ENCODE data around the gene DUSP28.
A peak's percentile ranks its signal among the peaks of the same experiment; 100 is the strongest.

The DUSP28 gene

DNA sequence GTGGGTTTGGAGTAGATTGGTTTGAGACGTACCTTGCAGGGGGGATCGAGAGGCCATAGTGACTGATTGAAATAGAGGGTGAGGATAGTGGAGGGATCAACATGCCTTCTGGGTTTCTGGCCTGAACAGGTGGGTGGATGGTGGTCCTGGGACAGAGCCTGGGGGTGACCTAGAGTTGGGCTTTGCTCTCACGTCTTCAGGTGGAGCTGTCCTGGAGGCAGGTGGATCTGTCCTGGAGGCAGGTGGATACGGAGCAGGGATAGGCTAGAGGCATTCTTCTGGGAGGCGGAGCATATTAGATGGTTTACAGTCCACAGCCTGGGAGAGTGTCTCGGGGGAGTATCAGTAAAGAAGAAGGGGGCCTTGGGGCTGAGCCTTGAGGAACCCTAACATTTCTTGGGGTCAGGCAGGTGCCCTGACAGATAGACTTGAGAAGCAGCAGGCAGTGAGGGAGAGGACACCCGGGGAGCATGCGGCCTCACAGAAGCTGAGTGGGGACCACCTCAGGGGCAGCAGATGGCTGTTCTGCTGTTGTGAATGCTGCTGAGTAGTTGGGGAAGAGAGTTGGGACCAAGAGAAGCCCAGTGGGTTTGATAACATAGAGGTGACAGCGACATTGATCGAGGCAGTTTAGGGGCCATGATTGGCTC lies 28.0 kb downstream of the DUSP28 start:
- peaks cover 53% of the 10 kb centered on the region for H3K79me2 ChIP-seq (ENCODE audit: control insufficient read depth, insufficient read depth, low read length, unreplicated experiment)

DNA sequence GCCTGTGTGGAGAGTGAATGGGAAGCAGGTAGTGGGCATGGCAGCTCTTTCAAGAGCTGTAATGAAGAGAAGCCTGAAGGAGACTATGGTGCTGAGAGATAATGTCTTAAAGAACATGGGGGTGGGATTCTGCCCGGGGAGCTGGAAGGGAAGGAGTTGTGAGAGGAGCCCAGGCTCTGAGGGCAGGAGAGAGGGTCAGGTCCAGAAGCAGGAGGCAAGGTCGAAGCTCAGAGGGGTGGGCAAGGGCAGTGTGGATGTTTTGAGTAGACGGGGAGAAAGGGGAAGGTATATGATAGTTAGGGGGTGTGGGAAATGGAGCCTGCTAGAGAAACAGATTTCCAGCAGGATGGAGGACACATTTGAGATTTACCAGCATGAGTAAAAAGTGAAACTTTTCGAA lies 28.5 kb downstream of the DUSP28 start:
- no peaks in the 10 kb centered on the region for H3K27me3 ChIP-seq (ENCODE audit: insufficient read depth, low read length)
- H2AFZ ChIP-seq (ENCODE audit: low read length, unreplicated experiment), result no peak overlapping the region
- H3K79me2 ChIP-seq (ENCODE audit: control insufficient read depth, insufficient read depth, low read length, unreplicated experiment), result peaks cover 47% of the 10 kb centered on the region
- H3K36me3 ChIP-seq (ENCODE audit: insufficient read depth, low read length), result no peaks in the 10 kb centered on the region
- no peak overlapping the region for H3K27ac ChIP-seq (ENCODE audit: low read depth, low read length)
- peaks cover 27% of the 10 kb centered on the region for H3K4me1 ChIP-seq (ENCODE audit: control insufficient read depth, insufficient read depth, low read length, unreplicated experiment)
- no peak overlapping the region; the same call in 1 of the 2 replicates for H3K4me3 ChIP-seq (ENCODE audit: low read depth, low read length)

More for the DNA sequence above, 28.0 kb downstream of the DUSP28 start:
- Histone ChIP-seq H3K36me3 (ENCODE audit: insufficient read depth, low read length) (no peaks in the 10 kb centered on the region), H3K4me1 (ENCODE audit: control insufficient read depth, insufficient read depth, low read length, unreplicated experiment) (peaks cover 33% of the 10 kb centered on the region), H3K4me3 (ENCODE audit: low read depth, low read length) (peak overlapping the region; percentile 89), H3K27me3 (ENCODE audit: insufficient read depth, low read length) (no peaks in the 10 kb centered on the region), H3K27ac (ENCODE audit: low read depth, low read length) (no peak overlapping the region), H2AFZ (ENCODE audit: low read length, unreplicated experiment) (no peak overlapping the region)

DNA sequence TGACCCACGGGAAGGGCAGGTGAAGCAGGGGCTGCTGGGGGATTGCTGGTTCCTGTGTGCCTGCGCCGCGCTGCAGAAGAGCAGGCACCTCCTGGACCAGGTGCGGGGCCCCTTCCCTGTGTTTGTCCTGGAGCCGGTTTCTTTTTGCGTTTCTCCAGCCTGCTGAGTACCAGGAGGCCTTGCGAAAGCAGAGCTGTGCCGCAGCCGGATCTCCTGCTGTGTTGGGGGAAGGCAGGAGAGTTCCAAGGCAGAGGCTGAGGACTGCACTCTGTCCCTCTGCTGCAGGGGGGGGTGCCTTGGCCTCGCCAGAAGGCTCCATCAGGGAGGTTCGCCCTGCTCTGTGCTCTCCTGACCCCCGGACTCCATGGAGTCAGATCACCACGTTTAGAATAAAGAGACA lies 29.2 kb downstream of the DUSP28 start:
- Histone ChIP-seq H3K79me2 (ENCODE audit: control insufficient read depth, insufficient read depth, low read length, unreplicated experiment) (peaks cover 45% of the 10 kb centered on the region), H3K4me1 (ENCODE audit: control insufficient read depth, insufficient read depth, low read length, unreplicated experiment) (peaks cover 24% of the 10 kb centered on the region), H3K36me3 (ENCODE audit: insufficient read depth, low read length) (no peaks in the 10 kb centered on the region), H3K4me3 (ENCODE audit: low read depth, low read length) (no peak overlapping the region), H3K27ac (ENCODE audit: low read depth, low read length) (no peak overlapping the region), H3K27me3 (ENCODE audit: insufficient read depth, low read length) (no peaks in the 10 kb centered on the region), H2AFZ (ENCODE audit: low read length, unreplicated experiment) (no peak overlapping the region)

DNA sequence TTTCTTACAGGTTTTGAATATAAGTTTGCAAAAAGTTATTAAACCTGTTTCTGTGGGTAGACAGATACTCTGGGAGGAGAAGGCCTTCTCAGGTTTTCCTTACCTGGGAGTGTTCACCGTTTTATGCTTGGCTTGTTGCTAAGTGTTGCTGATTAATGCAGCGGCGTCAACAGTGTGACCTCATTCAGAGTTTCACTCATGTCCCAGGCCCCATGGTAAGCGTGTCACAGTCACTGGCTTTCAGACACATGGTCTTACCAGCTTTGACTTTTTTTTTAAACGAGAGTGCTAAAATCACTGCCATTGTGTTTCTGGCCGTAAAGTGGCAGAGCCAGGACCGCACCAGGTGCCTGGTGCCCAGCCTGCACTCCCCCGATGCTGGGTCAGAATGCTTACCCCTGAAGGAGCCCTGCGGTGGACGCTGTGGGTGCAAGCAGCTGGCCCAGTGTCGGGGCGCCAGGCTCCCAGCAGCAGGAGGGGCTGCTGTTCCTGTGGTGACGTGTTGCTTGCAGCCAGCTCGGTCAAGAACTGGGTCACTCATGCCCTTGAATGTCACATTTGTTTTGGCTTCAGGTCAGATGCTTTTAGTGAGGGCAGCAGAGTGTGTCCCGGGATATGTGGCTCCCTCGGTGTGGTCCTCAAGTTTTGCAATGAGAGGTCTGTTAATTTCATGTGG lies 29.8 kb downstream of the DUSP28 start:
- peaks cover 18% of the 10 kb centered on the region for H3K4me1 ChIP-seq (ENCODE audit: control insufficient read depth, insufficient read depth, low read length, unreplicated experiment)
- no peak overlapping the region for H2AFZ ChIP-seq (ENCODE audit: low read length, unreplicated experiment)
- H3K27ac ChIP-seq (ENCODE audit: low read depth, low read length), result no peak overlapping the region
- peaks cover 39% of the 10 kb centered on the region for H3K79me2 ChIP-seq (ENCODE audit: control insufficient read depth, insufficient read depth, low read length, unreplicated experiment)
- no peaks in the 10 kb centered on the region for H3K27me3 ChIP-seq (ENCODE audit: insufficient read depth, low read length)
- H3K4me3 ChIP-seq (ENCODE audit: low read depth, low read length), result no peak overlapping the region
- H3K36me3 ChIP-seq (ENCODE audit: insufficient read depth, low read length), result no peaks in the 10 kb centered on the region

DNA sequence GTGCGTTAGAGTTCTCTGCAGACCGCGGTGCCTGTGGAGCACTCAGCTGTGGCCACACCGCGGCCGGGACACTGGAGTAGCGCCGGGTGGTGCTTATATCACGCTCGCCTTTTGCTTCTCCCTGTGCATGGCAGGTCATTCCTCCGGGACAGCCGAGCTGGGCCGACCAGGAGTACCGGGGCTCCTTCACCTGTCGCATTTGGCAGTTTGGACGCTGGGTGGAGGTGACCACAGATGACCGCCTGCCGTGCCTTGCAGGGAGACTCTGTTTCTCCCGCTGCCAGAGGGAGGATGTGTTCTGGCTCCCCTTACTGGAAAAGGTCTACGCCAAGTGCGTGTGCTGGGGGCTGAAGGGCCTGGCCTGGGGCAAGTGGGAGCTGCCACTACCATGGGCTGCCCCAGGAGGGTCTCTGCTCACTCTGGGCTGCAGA lies 30.5 kb downstream of the DUSP28 start:
- no peak overlapping the region for H3K4me3 ChIP-seq (ENCODE audit: low read depth, low read length)
- H2AFZ ChIP-seq (ENCODE audit: low read length, unreplicated experiment), result no peak overlapping the region
- no peaks in the 10 kb centered on the region for H3K36me3 ChIP-seq (ENCODE audit: insufficient read depth, low read length)
- H3K27ac ChIP-seq (ENCODE audit: low read depth, low read length), result no peak overlapping the region
- peaks cover 13% of the 10 kb centered on the region for H3K4me1 ChIP-seq (ENCODE audit: control insufficient read depth, insufficient read depth, low read length, unreplicated experiment)
- H3K27me3 ChIP-seq (ENCODE audit: insufficient read depth, low read length), result no peaks in the 10 kb centered on the region
- peaks cover 32% of the 10 kb centered on the region for H3K79me2 ChIP-seq (ENCODE audit: control insufficient read depth, insufficient read depth, low read length, unreplicated experiment)

DNA sequence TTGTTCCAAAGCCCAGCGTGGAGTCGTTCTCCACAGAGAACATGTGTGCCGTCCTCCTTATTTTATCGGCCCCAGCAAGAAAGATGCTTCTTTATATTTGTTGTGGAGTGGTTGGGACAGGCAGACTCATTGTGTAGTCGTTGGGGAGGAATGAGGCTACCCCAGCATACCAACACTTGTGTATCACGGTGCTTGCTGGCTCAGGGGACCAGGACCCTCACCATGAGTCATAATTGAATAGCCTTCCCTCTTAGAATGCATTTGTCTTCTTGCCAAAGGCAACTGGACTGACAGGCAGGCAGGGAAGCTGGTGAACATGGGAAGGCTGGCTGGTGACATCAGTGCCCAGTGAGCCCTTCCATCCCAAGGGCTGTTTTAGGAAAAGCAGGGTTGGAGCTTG lies 31.1 kb downstream of the DUSP28 start:
- Histone ChIP-seq H3K79me2 (ENCODE audit: control insufficient read depth, insufficient read depth, low read length, unreplicated experiment) (peaks cover 28% of the 10 kb centered on the region), H3K4me3 (ENCODE audit: low read depth, low read length) (no peak overlapping the region), H2AFZ (ENCODE audit: low read length, unreplicated experiment) (no peak overlapping the region), H3K4me1 (ENCODE audit: control insufficient read depth, insufficient read depth, low read length, unreplicated experiment) (peaks cover 13% of the 10 kb centered on the region), H3K36me3 (ENCODE audit: insufficient read depth, low read length) (no peaks in the 10 kb centered on the region), H3K27ac (ENCODE audit: low read depth, low read length) (no peak overlapping the region), H3K27me3 (ENCODE audit: insufficient read depth, low read length) (no peaks in the 10 kb centered on the region)

DNA sequence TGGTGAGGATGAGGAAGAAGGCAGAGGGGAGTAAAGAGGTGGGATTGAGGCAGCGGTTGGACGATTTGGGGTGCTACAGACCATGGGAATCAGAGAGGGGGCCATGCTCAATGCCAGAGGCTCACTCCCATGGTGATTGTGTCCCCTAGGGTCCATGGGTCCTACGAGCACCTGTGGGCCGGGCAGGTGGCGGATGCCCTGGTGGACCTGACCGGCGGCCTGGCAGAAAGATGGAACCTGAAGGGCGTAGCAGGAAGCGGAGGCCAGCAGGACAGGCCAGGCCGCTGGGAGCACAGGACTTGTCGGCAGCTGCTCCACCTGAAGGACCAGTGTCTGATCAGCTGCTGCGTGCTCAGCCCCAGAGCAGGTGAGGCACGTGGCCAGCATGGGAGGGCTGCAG lies 31.6 kb downstream of the DUSP28 start:
- peaks cover 28% of the 10 kb centered on the region for H3K79me2 ChIP-seq (ENCODE audit: control insufficient read depth, insufficient read depth, low read length, unreplicated experiment)
- H3K36me3 ChIP-seq (ENCODE audit: insufficient read depth, low read length), result no peaks in the 10 kb centered on the region
- no peak overlapping the region for H3K27ac ChIP-seq (ENCODE audit: low read depth, low read length)
- H3K4me3 ChIP-seq (ENCODE audit: low read depth, low read length), result no peak overlapping the region
- peaks cover 13% of the 10 kb centered on the region for H3K4me1 ChIP-seq (ENCODE audit: control insufficient read depth, insufficient read depth, low read length, unreplicated experiment)
- no peak overlapping the region for H2AFZ ChIP-seq (ENCODE audit: low read length, unreplicated experiment)
- H3K27me3 ChIP-seq (ENCODE audit: insufficient read depth, low read length), result no peaks in the 10 kb centered on the region

DNA sequence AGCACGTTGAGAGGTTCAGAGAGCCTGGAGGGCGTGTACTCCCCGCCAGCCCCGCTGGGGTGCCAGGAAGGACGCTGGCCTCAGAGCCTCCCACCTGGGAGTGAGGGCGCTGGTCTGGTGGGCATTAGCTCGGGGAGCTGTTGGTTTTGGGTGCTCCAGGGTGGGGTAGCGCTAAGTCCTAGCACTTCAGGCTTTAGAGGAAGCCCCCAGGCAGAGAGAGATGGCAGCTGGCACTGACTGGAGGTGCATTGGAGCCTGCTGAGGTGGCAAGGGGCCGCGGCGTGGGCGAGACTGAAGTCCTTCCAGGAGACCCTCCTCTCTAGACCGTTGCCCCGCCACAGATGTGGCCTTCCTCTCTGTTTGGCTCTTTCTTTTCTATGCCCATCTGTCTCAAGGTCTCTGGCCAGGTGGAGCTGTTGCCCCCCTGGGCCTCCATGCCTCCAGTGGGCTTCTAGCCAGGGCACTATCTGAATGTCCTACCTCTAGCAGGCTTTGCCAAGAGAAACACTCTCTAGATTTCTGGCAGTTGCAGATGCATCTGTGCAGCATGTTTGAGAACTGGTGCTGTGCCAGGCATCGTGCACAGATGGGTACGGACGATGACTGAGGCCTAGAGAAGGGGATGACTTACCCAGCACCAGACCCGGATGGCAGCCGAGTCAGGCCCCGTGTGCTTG lies 33.0 kb downstream of the DUSP28 start:
- Histone ChIP-seq H2AFZ (ENCODE audit: low read length, unreplicated experiment) (no peak overlapping the region), H3K4me3 (ENCODE audit: low read depth, low read length) (no peak overlapping the region), H3K4me1 (ENCODE audit: control insufficient read depth, insufficient read depth, low read length, unreplicated experiment) (peaks cover 6% of the 10 kb centered on the region), H3K27me3 (ENCODE audit: insufficient read depth, low read length) (no peaks in the 10 kb centered on the region), H3K79me2 (ENCODE audit: control insufficient read depth, insufficient read depth, low read length, unreplicated experiment) (peaks cover 16% of the 10 kb centered on the region), H3K36me3 (ENCODE audit: insufficient read depth, low read length) (no peaks in the 10 kb centered on the region), H3K27ac (ENCODE audit: low read depth, low read length) (no peak overlapping the region)

DNA sequence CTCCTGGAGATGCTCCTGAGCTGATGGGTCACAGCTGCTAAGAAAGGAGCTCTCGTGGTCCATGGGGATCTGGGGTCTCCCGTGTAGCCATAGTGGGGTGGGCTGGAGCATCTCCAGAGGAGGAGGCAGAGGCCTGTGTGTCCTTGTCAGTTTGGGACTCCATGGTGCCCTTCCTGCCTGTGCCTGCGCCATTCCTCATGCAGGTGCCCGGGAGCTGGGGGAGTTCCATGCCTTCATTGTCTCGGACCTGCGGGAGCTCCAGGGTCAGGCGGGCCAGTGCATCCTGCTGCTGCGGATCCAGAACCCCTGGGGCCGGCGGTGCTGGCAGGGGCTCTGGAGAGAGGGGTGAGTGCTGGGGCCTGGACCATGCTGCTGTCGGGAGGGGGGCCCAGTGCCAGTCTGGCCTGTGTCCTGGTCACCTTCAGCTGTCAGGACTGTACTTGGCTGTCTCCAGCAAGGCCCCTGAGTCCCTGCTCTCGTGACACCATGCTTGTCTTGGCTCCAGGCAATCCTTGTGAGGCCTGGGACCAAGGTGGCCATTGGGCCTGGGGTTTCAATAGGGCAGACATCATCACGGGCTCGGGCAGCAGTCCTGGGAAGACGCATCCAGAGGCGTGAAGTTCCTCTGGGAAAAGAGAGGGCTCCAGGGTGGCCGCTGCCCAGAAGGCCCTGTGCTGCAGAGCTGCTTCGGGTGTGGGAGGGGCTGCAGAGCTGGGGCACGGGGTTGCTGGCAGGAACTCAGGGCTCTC lies 33.7 kb downstream of the DUSP28 start:
- Histone ChIP-seq H3K27me3 (ENCODE audit: insufficient read depth, low read length) (no peaks in the 10 kb centered on the region), H3K4me3 (ENCODE audit: low read depth, low read length) (no peak overlapping the region), H3K4me1 (ENCODE audit: control insufficient read depth, insufficient read depth, low read length, unreplicated experiment) (peaks cover 6% of the 10 kb centered on the region), H2AFZ (ENCODE audit: low read length, unreplicated experiment) (no peak overlapping the region), H3K27ac (ENCODE audit: low read depth, low read length) (no peak overlapping the region), H3K79me2 (ENCODE audit: control insufficient read depth, insufficient read depth, low read length, unreplicated experiment) (peaks cover 11% of the 10 kb centered on the region), H3K36me3 (ENCODE audit: insufficient read depth, low read length) (no peaks in the 10 kb centered on the region)

DNA sequence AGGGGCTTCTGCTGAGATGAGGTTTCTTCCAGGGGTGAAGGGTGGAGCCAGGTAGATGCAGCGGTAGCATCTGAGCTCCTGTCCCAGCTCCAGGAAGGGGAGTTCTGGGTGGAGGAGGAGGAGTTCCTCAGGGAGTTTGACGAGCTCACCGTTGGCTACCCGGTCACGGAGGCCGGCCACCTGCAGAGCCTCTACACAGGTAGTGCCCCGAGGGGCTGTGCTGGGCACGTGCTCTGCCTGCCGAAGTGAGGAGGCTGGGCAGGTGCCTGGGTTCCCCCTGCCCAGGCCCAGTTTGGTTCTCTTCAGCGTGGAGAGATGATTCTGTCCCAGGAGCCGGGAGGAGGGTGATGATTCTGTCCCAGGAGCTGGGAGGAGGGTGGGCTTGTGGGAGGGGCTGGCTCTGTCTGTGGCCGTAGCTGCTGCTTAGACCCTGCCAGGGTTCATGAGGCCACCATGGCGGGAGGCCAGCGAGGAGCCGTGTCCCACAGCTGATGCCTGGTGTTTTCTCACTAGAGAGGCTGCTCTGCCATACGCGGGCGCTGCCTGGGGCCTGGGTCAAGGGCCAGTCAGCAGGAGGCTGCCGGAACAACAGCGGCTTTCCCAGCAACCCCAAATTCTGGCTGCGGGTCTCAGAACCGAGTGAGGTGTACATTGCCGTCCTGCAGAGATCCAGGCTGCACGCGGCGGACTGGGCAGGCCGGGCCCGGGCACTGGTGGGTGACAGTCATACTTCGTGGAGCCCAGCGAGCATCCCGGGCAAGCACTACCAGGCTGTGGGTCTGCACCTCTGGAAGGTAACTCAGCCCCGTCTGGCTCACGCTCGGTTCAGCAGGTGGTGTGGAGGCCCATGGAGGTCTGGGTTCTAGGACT lies 34.6 kb downstream of the DUSP28 start:
- no peak overlapping the region for H3K27ac ChIP-seq (ENCODE audit: low read depth, low read length)
- H3K36me3 ChIP-seq (ENCODE audit: insufficient read depth, low read length), result no peaks in the 10 kb centered on the region

More for the DNA sequence above, 34.6 kb downstream of the DUSP28 start:
- no peaks in the 10 kb centered on the region for H3K27me3 ChIP-seq (ENCODE audit: insufficient read depth, low read length)
- H3K4me1 ChIP-seq (ENCODE audit: control insufficient read depth, insufficient read depth, low read length, unreplicated experiment), result peaks cover 6% of the 10 kb centered on the region
- no peak overlapping the region for H3K4me3 ChIP-seq (ENCODE audit: low read depth, low read length)
- no peak overlapping the region for H2AFZ ChIP-seq (ENCODE audit: low read length, unreplicated experiment)
- peaks cover 3% of the 10 kb centered on the region for H3K79me2 ChIP-seq (ENCODE audit: control insufficient read depth, insufficient read depth, low read length, unreplicated experiment)
